Endothelial cell of umbilical vein (primary cell): ENCODE measurements around the gene TNFRSF21. TPM values are rescaled to one million over a fixed set of nuclear protein-coding genes. Genes with fewer than 3 reads are reported as not detected.

Experiments
- BruUV-seq: library from RNA; stranded (reverse); fragments of 400-500 nt; replicated peaks from 2 replicates; lab custom pipeline; 2021; lab: Mats Ljungman, UMichigan
- CTCF ChIA-PET: fragments of 300-600, 350-600 bp; sonication (Branson Sonifier 250); formaldehyde crosslinking; loops from one replicate; lab custom pipeline; 2021; ENCODE audit warnings: antibody characterized with exemption, inconsistent platforms; lab: Charles Lee
- POLR2A ChIA-PET: fragments of 300-600, 350-600 bp; sonication (Branson Sonifier 250); formaldehyde crosslinking; loops from one replicate; lab custom pipeline; 2021; ENCODE audit warnings: antibody characterized with exemption, inconsistent platforms; lab: Charles Lee
- DNase-seq: peaks from one replicate; pipeline ENCODE4 v3.0.0-alpha.2; 2011; ENCODE audit warnings: low read depth, low spot score
- FAIRE-seq: peaks from 2 replicates; lab custom pipeline; 2011; peaks lifted over from hg19 to GRCh38; lab: Jason Lieb, UNC
- H2AFZ ChIP-seq: 2 replicates; pipeline ENCODE4 v1.6.0; 2012; ENCODE audit warnings: low read depth, low read length, control low read depth, inconsistent platforms
- H3K27ac ChIP-seq: 2 replicates; pipeline ENCODE4 v1.5.1; 2011; ENCODE audit warnings: low read depth, mild to moderate bottlenecking, control low read depth, low read length, moderate library complexity; ENCODE audit not compliant: insufficient read depth
- H3K27me3 ChIP-seq, 2 experiments: 2 replicates each; pipeline versions ENCODE4 v1.6.0 to v1.6.1; 2011; ENCODE audit warnings: low read length in 2 of 2, mixed read lengths in 1 of 2; ENCODE audit not compliant: control insufficient read depth in 2 of 2, insufficient read depth in 2 of 2
- H3K36me3 ChIP-seq, 2 experiments: 2 replicates in 1 of 2; 3 replicates in 1 of 2; pipeline ENCODE4 v1.5.1; 2011; ENCODE audit warnings: low read length in 2 of 2, mild to moderate bottlenecking in 1 of 2, moderate library complexity in 1 of 2; ENCODE audit not compliant: control insufficient read depth in 2 of 2, insufficient read depth in 2 of 2; ENCODE audit errors: extremely low read depth in 1 of 2
- H3K4me1 ChIP-seq: 3 replicates; pipeline ENCODE4 v1.5.1; 2011; ENCODE audit warnings: mild to moderate bottlenecking, low read length; ENCODE audit not compliant: control insufficient read depth, insufficient read depth; ENCODE audit errors: extremely low read depth
- H3K4me2 ChIP-seq: 2 replicates; pipeline ENCODE4 v1.6.1; 2011; ENCODE audit warnings: low read length, control low read depth, mixed read lengths; ENCODE audit not compliant: insufficient read depth
- H3K4me3 ChIP-seq, 3 experiments: fragments of 200-600 bp in 1 of 3; sonication (generic), shearing (Covaris generic) in 1 of 3; replicated peaks in 1 of 3; 2 replicates each; pipeline ENCODE4 v1.5.1; 2011 to 2016; ENCODE audit warnings: control low read depth in 3 of 3, low read length in 3 of 3, mild to moderate bottlenecking in 2 of 3, inconsistent platforms in 1 of 3, low read depth in 1 of 3, moderate library complexity in 1 of 3; ENCODE audit not compliant: insufficient read depth in 1 of 3
- H3K79me2 ChIP-seq: 2 replicates; pipeline ENCODE4 v1.6.0; 2012; ENCODE audit warnings: low read length, inconsistent platforms; ENCODE audit not compliant: control insufficient read depth, insufficient read depth
- H3K9ac ChIP-seq: replicated peaks from 2 replicates; pipeline ENCODE3; 2011; ENCODE audit warnings: low read length, control low read depth; ENCODE audit not compliant: insufficient read depth; ENCODE audit errors: extremely low read depth
- H3K9me1 ChIP-seq: replicated peaks from 3 replicates; pipeline ENCODE4 v1.6.0; 2011; ENCODE audit warnings: mild to moderate bottlenecking, low read length; ENCODE audit not compliant: control insufficient read depth, insufficient read depth; ENCODE audit errors: extremely low read depth
- H3K9me3 ChIP-seq: replicated peaks from 2 replicates; pipeline ENCODE4 v1.5.1; 2012; ENCODE audit warnings: low read length, inconsistent platforms; ENCODE audit not compliant: control insufficient read depth, insufficient read depth
- H4K20me1 ChIP-seq: replicated peaks from 2 replicates; pipeline ENCODE3; 2011; ENCODE audit warnings: mild to moderate bottlenecking, low read length; ENCODE audit not compliant: control insufficient read depth, insufficient read depth; ENCODE audit errors: extremely low read depth
- EZH2 ChIP-seq: IDR thresholded peaks from 2 replicates; pipeline ENCODE4 v1.6.1; 2012; ENCODE audit warnings: borderline replicate concordance, low read depth, mild to moderate bottlenecking, moderate library complexity, low read length, inconsistent platforms; ENCODE audit not compliant: severe bottlenecking
- FOS ChIP-seq: IDR thresholded peaks from 2 replicates; pipeline ENCODE4 v1.6.1; 2011; ENCODE audit warnings: mild to moderate bottlenecking, low read length, moderate library complexity, borderline replicate concordance; ENCODE audit not compliant: insufficient read depth
- GATA2 ChIP-seq: IDR thresholded peaks from 2 replicates; pipeline ENCODE4 v1.7.0; 2011; ENCODE audit warnings: low read depth, mild to moderate bottlenecking, moderate library complexity, mixed read lengths, low read length; ENCODE audit not compliant: insufficient read length, insufficient read depth
- JUN ChIP-seq: IDR thresholded peaks from 2 replicates; pipeline ENCODE4 v1.6.1; 2011; ENCODE audit warnings: borderline replicate concordance, low read depth; ENCODE audit not compliant: insufficient read length, insufficient read depth
- MYC ChIP-seq: IDR thresholded peaks from one replicate; pipeline ENCODE4 v1.6.1; 2011; ENCODE audit warnings: mild to moderate bottlenecking, low read depth, low read length
- POLR2A ChIP-seq: IDR thresholded peaks from 2 replicates; pipeline ENCODE4 v1.6.1; 2012; ENCODE audit warnings: low read depth, mild to moderate bottlenecking, control low read depth, low read length
- POLR2AphosphoS5 ChIP-seq: IDR thresholded peaks from 2 replicates; pipeline ENCODE4 v1.6.1; 2012; ENCODE audit warnings: low read depth, mild to moderate bottlenecking, control low read depth, low read length, moderate library complexity; ENCODE audit not compliant: insufficient read depth
- dilution Hi-C: fragments of 300-500 bp; cut with MboI; formaldehyde crosslinking; loops from one replicate; pipeline ENCODE4 v1.15.0; 2019; ENCODE audit warnings: low sequenced_read_pairs; ENCODE audit not compliant: extremely low pct_ligation_motif_present
- intact Hi-C: fragments of 100-400 bp; cut with micrococcal nuclease; formaldehyde crosslinking; loops from one replicate; pipeline ENCODE4 v1.10.0; 2022
- polyA plus RNA-seq, 4 experiments: library from polyadenylated mRNA; depleted of rRNA in 3 of 4; stranded (reverse) in 3 of 4; unstranded in 1 of 4; fragments of >200 nt; gene quantifications; 2 replicates each; pipeline versions ENCODE4 v1.2.1 to v1.2.3, GENCODE V29; 2011 to 2012; ENCODE audit warnings: missing spikeins in 1 of 4
- total RNA-seq: library from RNA; stranded (reverse); gene quantifications from 2 replicates; pipeline ENCODE4 v1.2.3, GENCODE V29; 2021
- TF ChIP-seq, protein P1 (sequence below): IDR thresholded peaks from 2 replicates; pipeline ENCODE4 v1.6.1; 2011; ENCODE audit not compliant: insufficient read depth, insufficient read length
- TF ChIP-seq, protein P2 (sequence below), 2 donors: IDR thresholded peaks; 1 replicate in 1 of 2; 2 replicates in 1 of 2; pipeline ENCODE4 v1.5.1; 2011; ENCODE audit warnings: low read length in 2 of 2, mild to moderate bottlenecking in 2 of 2, moderate library complexity in 2 of 2, control low read depth in 1 of 2, inconsistent platforms in 1 of 2, low read depth in 1 of 2; ENCODE audit not compliant: insufficient read depth in 1 of 2; ENCODE audit errors: extremely low read depth in 1 of 2

The TNFRSF21 gene
- total and polyA plus RNA-seq, 2 donors (not counting 3 experiments of a cell fraction or from before 2014, with no cell fraction given), result 26.0 to 40.6 TPM

DNA sequence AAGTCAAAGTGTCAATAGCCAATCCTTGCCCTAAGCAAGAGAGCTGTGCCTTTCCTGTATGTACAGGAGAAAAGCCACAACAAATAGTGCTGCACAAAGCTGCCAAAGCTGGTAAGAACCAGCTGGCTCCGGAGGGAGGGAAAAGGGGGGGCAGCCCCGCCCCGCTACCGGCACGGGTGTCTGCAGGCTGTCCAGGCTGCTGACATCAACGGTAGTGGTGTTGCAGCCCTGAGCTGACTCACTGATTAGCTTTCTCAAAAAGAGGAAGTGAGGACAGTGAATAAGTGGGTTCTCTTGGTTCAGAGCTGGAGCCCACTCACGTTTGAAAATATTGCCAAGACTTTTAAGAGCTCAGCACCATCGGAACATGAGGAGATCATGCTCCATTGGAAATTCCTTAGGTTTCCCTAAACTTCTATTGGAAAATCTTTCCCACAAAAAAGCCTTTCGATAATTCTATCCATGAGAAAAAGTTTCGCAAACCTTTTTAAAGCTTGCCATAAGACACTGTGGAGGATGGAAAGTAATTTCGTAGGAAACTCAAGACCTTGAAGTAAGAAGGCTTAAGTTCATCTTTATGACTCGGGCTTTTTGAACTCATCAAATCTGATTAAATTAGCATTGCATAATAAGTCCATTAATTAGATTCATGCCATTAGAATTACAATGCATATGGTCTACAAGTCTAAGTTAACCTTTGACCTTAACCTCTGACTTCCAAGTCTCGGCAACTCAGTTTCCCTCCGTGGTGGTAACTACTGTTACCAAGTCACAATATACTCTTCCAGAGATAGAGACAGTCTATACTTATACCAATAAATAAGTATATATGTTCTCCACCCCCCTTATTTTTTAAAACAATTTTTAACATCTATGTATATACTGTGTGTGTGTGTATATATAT, 67.0 kb downstream of the TNFRSF21 start:
- Histone ChIP-seq H4K20me1 (no peaks in the 10 kb centered on the region), H2AFZ (peak overlapping the region; percentile 15), H3K9ac (peak overlapping the region; percentile 20), H3K27me3 (no peaks in the 10 kb centered on the region), H3K79me2 (no peaks in the 10 kb centered on the region), H3K4me2 (peak overlapping the region; percentile 42), H3K9me3 (no peaks in the 10 kb centered on the region), H3K9me1 (no peaks in the 10 kb centered on the region), H3K27ac (peak overlapping the region; percentile 51), H3K4me3 (no peak overlapping the region), H3K4me1 (peaks cover 14% of the 10 kb centered on the region), H3K36me3 (no peaks in the 10 kb centered on the region)
- DNase-seq (peak; percentile 95), FAIRE-seq (peak; percentile 94)
- TF ChIP-seq EZH2 (no peak), POLR2A (no peak), JUN (peak; percentile 57), MYC (no peak), POLR2AphosphoS5 (peak; percentile 57), FOS (peak; percentile 82), GATA2 (no peak)
- TF ChIP-seq, protein P1, sequence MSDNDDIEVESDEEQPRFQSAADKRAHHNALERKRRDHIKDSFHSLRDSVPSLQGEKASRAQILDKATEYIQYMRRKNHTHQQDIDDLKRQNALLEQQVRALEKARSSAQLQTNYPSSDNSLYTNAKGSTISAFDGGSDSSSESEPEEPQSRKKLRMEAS, result no peak
- TF ChIP-seq, protein P2, sequence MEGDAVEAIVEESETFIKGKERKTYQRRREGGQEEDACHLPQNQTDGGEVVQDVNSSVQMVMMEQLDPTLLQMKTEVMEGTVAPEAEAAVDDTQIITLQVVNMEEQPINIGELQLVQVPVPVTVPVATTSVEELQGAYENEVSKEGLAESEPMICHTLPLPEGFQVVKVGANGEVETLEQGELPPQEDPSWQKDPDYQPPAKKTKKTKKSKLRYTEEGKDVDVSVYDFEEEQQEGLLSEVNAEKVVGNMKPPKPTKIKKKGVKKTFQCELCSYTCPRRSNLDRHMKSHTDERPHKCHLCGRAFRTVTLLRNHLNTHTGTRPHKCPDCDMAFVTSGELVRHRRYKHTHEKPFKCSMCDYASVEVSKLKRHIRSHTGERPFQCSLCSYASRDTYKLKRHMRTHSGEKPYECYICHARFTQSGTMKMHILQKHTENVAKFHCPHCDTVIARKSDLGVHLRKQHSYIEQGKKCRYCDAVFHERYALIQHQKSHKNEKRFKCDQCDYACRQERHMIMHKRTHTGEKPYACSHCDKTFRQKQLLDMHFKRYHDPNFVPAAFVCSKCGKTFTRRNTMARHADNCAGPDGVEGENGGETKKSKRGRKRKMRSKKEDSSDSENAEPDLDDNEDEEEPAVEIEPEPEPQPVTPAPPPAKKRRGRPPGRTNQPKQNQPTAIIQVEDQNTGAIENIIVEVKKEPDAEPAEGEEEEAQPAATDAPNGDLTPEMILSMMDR (IDR thresholded peaks at IDR 0.05; ENCODE audit: extremely low read depth in 1 of 2, insufficient read depth in 1 of 2, low read depth in 1 of 2, low read length in 2 of 2), result no peak
- dilution Hi-C loops (loop anchor here (25.0 kb wide), 1 partner anchor 155 kb away; no protein-coding TSS in a partner anchor), intact Hi-C loops (loop anchor here (1.0 to 5.0 kb wide), 3 partner anchors 67 to 145 kb away; partner anchors contain the start of gene TNFRSF21)
- ChIA-PET CTCF (interaction anchor here (0.7 to 1.7 kb wide), 14 partner anchors 8 to 540 kb away, joined by 3 to 10 read pairs (median 3); partner anchors contain the start of gene TNFRSF21), POLR2A (no interaction called here)
- no TSS peak for BruUV-seq
